Stimulated activated CD4-positive, alpha-beta T cell treated with anti-CD3 and anti-CD28 coated beads, Interleukin-4, amount 100 ng/mL, for 48 hours (primary cell): ENCODE results near the gene TUBG2.
A peak's percentile ranks its signal among the peaks of the same experiment; 100 is the strongest.

Experiments used
- DNase-seq, 2 donors: peaks; one replicate each; pipeline ENCODE4 v3.0.0-alpha.2; 2020; ENCODE audit warnings: low read depth in 2 of 2

TUBG2 gene

DNA sequence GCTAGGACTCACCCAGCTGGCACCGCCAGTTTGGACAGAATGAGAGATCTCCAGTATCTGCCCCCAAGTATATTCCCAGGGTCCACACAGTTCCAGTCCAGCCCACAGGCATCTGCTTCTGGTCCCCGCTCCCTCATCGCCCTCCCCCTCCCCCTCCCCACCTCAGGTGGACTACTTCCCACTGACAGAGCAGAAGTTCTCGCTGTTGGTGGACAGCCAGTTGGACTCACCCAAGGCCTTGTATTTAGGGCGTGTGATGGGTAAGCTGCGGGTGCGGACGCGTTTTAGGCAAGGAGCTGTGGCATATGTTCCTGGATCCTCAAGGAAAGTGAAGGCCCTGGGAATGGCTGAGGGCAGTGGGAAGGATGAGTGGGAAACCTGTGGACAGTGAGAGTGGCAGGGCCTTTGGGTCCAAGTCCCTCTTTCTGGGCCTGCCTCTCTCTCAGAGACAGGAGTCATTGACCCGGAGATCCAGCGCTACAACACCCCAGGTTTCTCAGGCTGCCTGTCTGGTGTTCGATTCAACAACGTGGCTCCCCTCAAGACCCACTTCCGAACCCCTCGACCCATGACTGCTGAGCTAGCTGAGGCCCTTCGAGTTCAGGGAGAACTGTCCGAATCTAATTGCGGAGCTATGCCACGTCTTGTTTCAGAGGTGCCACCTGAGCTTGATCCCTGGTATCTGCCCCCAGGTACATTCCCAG, 38.2 kb downstream of the TUBG2 start:
- DNase-seq: no peak

DNA sequence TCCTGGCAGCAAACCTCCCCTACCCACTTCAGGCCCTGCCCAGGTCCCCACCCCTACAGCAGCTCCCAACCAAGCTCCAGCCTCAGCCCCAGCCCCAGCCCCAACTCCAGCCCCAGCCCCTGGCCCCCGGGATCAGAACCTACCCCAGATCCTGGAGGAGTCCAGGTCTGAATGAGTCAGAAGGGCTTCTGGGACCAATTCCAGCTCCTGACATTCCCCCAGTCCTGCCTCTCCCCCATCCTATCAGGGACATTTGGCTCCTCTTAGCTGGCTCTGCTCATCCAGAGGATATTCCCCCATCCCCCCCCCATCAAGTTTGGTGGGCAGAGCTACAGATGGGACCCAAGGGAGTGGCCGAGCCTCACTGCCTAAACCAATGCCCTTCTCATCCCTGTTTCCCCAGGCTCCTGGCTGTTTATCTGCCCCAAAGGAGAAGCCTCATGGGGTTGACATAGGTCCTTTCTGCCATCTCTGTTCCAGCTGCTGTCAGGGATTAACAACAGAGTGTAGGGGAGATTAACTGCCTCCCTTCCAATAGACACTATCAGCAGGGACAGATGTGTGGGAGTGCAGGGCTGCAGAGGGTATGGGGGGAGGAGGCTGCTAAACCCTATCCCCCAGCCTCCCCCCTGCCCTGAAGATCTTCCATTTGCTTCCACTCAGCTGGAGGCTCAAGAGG, 39.8 kb downstream of the TUBG2 start:
- DNase-seq: no peak

DNA sequence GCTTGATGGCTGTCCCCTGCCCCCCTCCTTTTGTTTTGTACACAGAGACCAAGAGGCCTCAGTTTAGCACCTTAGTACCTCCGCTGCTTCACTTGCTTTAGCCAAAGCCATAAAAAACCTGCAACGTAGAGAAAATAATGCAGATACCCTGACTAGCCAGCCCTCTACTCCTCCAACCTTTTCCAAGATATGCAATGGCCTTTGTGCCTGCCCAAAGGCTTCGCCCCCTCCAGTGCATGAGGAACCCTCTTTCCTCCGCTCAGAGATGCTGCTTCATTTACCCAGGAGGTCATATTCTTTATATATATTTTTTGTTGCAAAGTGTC, 40.3 kb downstream of the TUBG2 start:
- no peak for DNase-seq

DNA sequence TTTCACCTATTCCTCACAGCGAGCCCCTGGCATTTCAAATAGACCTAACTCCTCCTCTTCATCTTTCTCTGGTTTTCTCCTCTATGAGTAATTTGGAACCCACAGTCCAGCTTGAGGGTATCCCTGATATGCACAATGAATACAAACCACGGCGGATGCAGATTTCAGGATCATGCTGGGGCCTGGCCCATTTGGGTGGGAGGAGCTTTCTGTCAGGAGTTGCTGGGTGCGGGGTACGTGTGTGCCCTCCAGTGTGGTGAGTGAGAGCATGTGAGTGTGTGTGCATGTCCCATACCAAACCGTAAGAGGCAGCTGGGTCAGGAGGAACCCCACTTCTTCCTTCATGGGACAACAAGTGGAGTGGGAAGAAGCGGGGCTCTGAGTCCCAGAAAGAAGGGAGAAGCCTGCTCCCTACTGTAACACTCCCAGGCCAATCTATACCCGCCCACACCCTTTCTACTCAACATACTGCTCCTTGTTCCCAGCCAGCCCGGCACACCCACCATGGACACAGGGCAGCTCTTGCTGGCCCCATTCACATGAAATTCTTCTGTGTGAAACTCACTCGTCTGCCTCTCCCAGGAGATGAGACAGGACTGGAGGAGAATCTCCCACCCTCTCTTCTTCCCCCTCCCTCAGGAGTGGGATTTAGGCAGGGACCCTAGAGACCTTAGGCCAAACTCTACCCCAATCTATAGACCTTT, 41.7 kb downstream of the TUBG2 start:
- DNase-seq: no peak

DNA sequence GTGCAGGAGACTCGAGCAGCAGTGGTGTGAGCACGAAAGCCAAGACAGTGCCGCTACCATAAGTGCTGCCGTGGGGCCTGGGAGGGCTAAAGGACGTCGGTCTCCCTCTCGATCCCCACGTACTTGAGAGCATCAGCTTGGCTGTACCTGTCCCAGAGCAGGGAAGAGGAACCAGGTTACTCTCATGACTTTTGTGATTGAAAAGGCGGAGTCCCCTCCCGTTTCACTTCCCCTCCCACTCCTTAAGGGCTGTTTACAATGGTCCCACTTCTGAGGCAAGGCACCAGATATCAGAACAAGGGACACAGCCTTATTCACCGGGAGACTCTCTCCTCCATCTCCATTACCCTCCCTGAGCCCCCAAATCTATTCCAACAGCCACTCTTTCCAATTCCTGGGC, 43.4 kb downstream of the TUBG2 start:
- no peak for DNase-seq

DNA sequence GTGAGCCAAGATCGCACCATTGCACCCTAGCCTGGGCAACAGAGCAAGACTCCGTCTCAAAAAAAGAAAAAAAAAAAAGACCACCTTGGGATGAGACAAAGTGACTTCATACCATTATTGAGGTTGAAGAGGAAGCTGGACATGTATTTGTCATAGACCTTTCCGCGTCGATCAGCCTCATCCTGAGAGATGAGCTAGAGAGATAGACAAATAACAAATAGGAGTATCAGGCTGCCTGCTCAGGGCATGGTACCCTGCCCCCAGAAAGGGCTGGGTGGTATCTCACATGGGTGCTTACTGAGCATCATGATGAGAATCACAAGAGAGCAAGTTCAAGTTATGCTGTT, 45.4 kb downstream of the TUBG2 start:
- DNase-seq: no peak

DNA sequence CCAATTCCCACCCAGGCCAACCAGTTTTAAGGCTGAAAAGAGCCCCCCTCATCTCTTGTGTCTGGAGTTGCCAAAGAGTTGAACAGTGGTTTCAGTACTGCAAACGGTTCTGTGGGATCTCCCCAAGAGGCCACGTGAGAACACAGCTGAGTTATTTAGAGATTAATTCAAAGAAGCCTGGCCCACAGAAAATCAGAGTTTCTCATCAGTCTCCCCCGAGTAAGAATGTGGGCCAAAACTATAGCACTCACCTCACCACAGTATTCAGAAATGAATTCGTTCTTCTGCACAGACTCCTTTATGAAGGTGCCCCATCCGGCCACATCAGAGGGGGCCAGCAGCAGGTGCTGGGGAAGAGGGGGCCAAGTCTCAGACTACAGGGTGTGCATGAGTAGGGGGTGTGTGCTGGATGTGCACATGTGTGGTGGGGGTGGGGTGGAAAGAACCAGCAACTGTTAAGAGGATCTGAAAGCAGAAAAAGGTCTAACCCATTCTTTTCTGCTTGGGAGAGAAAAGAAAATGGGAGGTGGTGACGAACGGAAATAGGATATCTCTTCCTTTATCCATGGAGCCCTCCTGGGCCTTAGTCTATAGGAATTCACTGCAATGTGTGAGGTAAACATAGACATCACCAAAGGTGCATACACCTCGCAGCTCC, 45.9 kb downstream of the TUBG2 start:
- peak; percentile 15 to 36 for DNase-seq

DNA sequence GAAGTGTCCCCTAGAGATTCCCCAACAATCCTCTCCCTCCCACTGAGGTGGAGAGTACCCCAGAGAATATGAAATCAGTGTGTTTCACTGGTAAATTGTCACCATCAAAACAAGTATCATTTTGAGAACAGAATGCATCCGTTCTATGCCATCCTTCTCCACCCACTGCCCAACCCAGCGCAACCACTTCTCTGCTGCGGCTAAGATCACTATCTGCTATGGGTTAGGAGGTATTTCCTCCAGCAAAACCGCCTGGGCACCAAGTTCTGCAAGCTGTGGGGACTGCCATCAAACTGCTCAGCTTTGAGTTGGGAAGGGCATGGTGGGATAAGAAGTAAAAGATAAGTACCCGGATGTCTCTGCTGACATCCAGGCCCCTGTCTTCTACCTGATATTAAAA, 47.6 kb downstream of the TUBG2 start:
- peak; percentile 27 to 58 for DNase-seq

DNA sequence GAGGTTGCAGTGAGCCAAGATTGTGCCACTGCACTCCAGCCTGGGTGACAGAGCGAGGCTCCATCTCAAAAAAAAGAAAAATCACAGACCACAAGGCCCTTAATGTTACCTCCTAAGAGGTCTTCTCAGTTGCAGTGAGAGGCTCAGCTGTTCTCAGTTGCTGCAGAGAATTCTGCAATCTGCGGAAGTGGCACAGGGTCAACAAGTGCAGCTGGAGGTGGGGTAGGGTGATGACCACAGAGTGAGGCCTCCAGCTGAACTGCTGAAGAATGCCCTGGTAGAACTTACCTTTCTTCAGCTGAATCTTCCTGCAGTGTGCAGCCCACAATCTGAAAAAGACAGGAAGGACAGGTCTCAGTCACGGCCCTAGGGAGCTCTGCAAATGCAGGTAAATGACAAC, 49.5 kb downstream of the TUBG2 start:
- no peak for DNase-seq

DNA sequence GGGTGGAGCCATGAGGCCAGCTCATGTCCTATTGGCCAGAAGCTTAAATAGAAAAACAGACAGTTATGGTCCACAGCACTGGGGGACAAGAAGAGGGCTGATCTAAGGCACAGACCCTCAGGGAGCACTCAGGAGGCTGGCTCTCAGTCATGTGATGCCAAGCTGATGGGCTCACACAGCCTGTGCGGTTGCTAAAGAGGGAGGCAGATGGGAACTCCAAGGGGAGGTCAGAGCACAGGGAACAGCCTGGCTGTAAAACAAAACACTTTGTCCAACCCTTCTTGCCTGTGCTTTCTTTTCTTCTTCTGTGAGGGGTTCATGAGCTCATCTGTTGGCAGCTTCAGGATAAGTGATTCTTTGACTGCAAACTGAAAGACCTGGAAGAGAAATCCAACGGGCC, 50.5 kb downstream of the TUBG2 start:
- DNase-seq: no peak
